ENCODE results near the gene MYO16.

The MYO16 gene

DNA sequence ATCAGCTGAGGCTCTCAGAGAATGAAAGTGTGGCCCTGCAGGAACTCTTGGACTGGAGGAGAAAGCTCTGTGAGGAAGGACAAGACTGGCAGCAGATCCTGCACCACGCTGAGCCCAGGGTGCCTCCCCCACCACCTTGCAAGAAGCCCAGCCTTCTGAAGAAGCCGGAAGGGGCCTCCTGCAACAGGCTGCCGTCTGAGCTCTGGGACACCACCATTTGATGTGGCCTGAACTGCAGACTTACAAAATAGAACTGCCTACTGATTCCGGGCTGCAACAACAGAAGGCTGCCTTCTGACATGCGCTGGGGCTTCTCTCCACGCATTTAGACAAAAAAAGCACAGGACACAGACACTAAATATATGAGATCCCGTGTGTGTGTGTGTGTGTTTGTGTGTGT lies 577.2 kb downstream of the MYO16 start:
- TF ChIP-seq, protein P1, sequence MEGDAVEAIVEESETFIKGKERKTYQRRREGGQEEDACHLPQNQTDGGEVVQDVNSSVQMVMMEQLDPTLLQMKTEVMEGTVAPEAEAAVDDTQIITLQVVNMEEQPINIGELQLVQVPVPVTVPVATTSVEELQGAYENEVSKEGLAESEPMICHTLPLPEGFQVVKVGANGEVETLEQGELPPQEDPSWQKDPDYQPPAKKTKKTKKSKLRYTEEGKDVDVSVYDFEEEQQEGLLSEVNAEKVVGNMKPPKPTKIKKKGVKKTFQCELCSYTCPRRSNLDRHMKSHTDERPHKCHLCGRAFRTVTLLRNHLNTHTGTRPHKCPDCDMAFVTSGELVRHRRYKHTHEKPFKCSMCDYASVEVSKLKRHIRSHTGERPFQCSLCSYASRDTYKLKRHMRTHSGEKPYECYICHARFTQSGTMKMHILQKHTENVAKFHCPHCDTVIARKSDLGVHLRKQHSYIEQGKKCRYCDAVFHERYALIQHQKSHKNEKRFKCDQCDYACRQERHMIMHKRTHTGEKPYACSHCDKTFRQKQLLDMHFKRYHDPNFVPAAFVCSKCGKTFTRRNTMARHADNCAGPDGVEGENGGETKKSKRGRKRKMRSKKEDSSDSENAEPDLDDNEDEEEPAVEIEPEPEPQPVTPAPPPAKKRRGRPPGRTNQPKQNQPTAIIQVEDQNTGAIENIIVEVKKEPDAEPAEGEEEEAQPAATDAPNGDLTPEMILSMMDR (IDR thresholded peaks at IDR 0.05; ENCODE audit: borderline replicate concordance, control extremely low read depth, extremely low read depth, insufficient read depth, missing control alignments) = no peak
- no peak for DNase-seq (ENCODE audit: low spot score)
- in situ Hi-C loops (cut with MboI; ENCODE audit: low sequenced_read_pairs, unreplicated experiment) = no loop called here

DNA sequence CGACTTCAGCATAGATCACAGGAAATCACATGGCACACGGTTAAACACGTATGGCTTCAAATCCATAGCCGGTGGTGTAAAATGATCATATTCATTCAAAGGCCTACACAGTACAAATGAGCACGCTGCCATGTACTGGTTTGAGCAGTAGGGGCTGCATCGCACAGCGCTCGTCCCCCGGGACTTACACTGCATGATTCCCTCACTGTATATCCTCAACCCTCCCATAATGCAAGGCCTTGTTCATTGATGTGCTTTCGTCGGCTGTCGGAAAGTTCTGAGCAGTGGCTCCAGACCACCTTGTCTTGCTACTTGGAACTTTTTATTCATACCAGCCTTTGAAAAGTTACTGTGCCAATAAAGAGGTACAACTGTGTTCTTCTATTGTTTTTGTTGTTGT lies 578.2 kb downstream of the MYO16 start:
- in situ Hi-C loops (cut with MboI; ENCODE audit: low sequenced_read_pairs, unreplicated experiment) = no loop called here
- TF ChIP-seq, protein P1 (IDR thresholded peaks at IDR 0.05; ENCODE audit: borderline replicate concordance, control extremely low read depth, extremely low read depth, insufficient read depth, missing control alignments) = no peak
- no peak for DNase-seq (ENCODE audit: low spot score)

DNA sequence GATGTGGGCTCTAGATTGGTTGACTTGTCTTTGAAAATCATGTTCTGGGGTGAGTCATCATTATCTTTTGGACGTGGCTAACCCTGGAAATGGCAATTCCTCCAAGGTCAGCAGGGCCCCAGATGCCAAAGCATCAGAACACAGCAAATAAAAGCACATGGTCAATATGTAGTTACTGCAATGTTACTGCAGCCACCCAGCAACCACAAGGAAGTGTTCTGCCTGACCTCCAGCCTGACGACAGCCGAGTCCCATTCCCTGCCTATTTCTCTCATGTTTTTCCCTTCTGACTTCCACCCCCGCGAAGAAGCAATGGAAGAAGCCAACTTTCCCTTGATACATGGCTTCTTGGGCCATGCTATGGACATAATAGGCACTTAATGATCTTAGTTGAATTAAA lies 579.1 kb downstream of the MYO16 start:
- DNase-seq (ENCODE audit: low spot score) = no peak
- TF ChIP-seq, protein P1 (IDR thresholded peaks at IDR 0.05; ENCODE audit: borderline replicate concordance, control extremely low read depth, extremely low read depth, insufficient read depth, missing control alignments) = no peak
- in situ Hi-C loops (cut with MboI; ENCODE audit: low sequenced_read_pairs, unreplicated experiment) = no loop called here

DNA sequence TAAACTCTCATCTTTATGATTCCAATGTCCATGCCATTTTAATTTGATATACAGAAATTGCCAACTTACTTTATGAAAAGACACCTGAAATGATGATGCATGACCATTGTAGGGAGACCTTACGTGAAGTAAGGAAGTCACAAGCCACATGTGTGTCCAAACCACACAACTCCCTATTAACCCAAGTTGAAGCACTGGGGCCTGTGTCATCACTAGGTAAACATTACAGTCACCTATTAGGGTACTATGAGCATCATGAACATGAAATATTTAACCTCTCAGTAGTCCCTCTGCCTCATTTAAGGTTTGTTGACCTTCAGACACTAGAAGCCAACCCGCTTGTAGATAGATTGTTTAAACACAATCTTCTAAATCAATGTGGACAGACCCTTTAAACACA lies 580.1 kb downstream of the MYO16 start:
- TF ChIP-seq, protein P1 (IDR thresholded peaks at IDR 0.05; ENCODE audit: borderline replicate concordance, control extremely low read depth, extremely low read depth, insufficient read depth, missing control alignments) = no peak
- in situ Hi-C loops (cut with MboI; ENCODE audit: low sequenced_read_pairs, unreplicated experiment) = no loop called here
- DNase-seq (ENCODE audit: low spot score) = no peak

DNA sequence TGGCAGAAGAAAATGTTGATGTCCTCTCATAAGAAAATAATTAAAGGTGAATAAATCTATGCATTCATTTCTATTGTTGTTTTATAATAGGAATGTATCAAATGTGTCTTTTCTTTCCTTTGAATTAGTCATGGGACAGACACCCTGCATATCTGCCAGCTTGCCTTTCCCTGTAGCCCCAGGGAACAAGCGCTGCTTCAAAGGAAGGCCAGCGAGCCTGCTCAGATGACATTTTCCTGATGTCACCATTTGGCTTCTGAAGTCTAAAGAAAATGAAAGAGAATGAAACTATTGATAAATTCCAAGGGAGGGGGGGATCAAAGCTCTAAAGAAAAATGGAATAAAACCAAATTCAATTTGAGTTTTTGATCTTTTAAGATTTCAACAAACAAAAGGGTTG lies 582.2 kb downstream of the MYO16 start:
- TF ChIP-seq, protein P1 (IDR thresholded peaks at IDR 0.05; ENCODE audit: borderline replicate concordance, control extremely low read depth, extremely low read depth, insufficient read depth, missing control alignments) = no peak
- in situ Hi-C loops (cut with MboI; ENCODE audit: low sequenced_read_pairs, unreplicated experiment) = no loop called here
- no peak for DNase-seq (ENCODE audit: low spot score)

DNA sequence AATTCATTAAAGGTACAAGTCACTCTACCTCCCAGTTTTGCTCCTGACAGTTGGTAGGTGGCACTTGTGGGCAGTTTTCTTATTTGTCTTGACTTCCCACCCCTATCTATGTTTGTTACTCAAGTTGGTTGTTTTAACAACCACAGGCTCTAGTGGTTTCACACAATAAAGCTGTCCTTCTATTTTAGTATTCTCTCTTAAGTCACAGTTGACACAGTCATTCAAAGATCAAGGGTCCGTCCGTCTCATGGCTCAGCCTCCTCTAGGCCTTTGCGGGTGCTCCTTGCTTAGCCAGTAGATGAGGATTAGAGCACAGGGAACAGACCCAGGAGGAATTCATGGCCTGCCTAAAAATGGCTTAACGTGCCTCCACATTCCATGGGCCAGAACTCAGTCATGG lies 583.2 kb downstream of the MYO16 start:
- in situ Hi-C loops (cut with MboI; ENCODE audit: low sequenced_read_pairs, unreplicated experiment) = no loop called here
- TF ChIP-seq, protein P1 (IDR thresholded peaks at IDR 0.05; ENCODE audit: borderline replicate concordance, control extremely low read depth, extremely low read depth, insufficient read depth, missing control alignments) = no peak
- no peak for DNase-seq (ENCODE audit: low spot score)

DNA sequence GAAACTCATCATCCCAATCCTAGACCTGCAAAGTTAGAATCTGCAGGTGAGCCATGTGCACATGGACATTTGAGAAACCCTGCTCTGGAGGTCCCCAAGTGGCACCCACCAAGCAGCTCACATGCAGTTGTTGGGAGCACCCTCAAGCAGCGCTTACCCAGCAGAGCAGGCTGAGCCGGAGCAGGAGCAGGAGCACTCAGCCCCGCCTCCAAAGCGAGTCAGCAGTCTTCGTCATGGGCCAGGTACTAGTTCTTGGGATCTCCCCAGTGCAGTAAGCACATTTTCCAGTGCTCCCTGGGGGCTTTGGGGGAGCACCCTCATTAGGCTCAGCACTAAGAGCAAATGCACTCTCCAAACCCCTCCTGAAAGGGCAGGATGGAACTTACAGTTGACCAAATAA lies 584.3 kb downstream of the MYO16 start:
- TF ChIP-seq, protein P1 (IDR thresholded peaks at IDR 0.05; ENCODE audit: borderline replicate concordance, control extremely low read depth, extremely low read depth, insufficient read depth, missing control alignments) = no peak
- DNase-seq (ENCODE audit: low spot score) = no peak
- in situ Hi-C loops (cut with MboI; ENCODE audit: low sequenced_read_pairs, unreplicated experiment) = no loop called here

Measured in GM13976 (cell line).